ENCODE data around the gene AZI2. TPM values are rescaled to one million over a fixed set of nuclear protein-coding genes. Genes with fewer than 3 reads are reported as not detected.

The AZI2 gene
- total RNA-seq, 1 experiment from 2014 or later = 31.3 TPM

DNA sequence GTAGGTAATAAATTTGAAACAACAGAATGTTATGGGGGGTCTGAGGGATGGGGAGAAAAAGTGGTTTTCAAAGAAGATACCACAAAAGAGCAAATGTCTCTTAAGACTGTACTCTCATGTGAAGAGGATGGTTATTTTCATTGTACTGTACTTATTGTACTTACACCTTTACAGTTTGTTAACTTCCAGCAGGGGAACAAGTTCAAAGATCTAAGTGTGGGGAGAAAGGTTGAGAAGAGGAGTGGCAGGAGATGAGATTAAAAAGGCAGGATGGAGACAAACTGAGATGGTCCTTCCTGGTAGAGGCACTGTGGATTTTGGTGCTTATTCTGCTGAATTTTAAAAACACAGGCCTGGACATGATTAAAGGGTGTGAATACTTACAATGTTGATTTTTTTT is 5.5 kb downstream of the AZI2 start (continued):
- TF ChIP-seq, protein P1, sequence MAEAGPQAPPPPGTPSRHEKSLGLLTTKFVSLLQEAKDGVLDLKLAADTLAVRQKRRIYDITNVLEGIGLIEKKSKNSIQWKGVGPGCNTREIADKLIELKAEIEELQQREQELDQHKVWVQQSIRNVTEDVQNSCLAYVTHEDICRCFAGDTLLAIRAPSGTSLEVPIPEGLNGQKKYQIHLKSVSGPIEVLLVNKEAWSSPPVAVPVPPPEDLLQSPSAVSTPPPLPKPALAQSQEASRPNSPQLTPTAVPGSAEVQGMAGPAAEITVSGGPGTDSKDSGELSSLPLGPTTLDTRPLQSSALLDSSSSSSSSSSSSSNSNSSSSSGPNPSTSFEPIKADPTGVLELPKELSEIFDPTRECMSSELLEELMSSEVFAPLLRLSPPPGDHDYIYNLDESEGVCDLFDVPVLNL (CRISPR knock-in tag; IDR thresholded peaks at IDR 0.05; ENCODE audit: borderline replicate concordance, low read depth) = no peak
- TF ChIP-seq, protein P2, sequence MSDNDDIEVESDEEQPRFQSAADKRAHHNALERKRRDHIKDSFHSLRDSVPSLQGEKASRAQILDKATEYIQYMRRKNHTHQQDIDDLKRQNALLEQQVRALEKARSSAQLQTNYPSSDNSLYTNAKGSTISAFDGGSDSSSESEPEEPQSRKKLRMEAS (CRISPR knock-in tag; IDR thresholded peaks at IDR 0.05) = no peak
- TF ChIP-seq RORB (CRISPR knock-in tag; IDR thresholded peaks at IDR 0.05) (no peak), ZNF423 (CRISPR knock-in tag; IDR thresholded peaks at IDR 0.05) (no peak)

DNA sequence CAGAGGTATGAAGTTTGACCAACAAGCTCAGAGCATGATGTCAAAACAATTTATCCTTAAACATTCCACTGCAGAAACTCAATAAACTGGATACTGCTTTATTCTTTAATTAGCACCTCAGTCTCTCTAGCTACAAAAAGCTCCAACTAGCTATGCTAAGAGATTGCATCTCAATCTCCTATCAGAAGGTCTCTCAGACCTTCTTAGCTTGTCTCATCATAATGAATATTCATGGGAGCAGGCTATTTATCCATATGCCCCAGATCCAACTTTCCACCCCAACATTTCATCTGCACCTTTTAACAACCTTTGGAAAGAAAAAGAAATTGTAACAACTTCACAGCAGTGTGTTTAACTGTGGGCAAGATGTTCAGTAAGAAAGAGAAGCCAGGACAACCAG is 11.4 kb downstream of the AZI2 start:
- POLR2A ChIA-PET = interaction anchor here (1.4 kb wide), 1 partner anchor 11 kb away, joined by 5 read pairs; the partner anchor contains the start of genes AZI2 and ZCWPW2
- Mint-ChIP-seq H3K36me3 (peaks cover 16% of the 10 kb centered on the region), H3K4me3 (no peak overlapping the region), H3K9me3 (no peaks in the 10 kb centered on the region), H3K27me3 (ENCODE audit: low read depth) (no peaks in the 10 kb centered on the region), H3K27ac (no peak overlapping the region), H3K4me1 (peaks cover 2% of the 10 kb centered on the region; the same call in 1 of the 2 replicates)
- CTCF ChIA-PET = interaction anchor here (1.4 kb wide), 1 partner anchor 20 kb away, joined by 4 read pairs; no protein-coding TSS in a partner anchor
- TF ChIP-seq, protein P3, sequence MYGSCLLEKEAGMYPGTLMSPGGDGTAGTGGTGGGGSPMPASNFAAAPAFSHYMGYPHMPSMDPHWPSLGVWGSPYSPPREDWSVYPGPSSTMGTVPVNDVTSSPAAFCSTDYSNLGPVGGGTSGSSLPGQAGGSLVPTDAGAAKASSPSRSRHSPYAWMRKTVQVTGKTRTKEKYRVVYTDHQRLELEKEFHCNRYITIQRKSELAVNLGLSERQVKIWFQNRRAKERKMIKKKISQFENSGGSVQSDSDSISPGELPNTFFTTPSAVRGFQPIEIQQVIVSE (CRISPR knock-in tag; IDR thresholded peaks at IDR 0.05; ENCODE audit: borderline replicate concordance) = no peak
- no peak for ATAC-seq
- no peak for DNase-seq (ENCODE audit: low spot score)

DNA sequence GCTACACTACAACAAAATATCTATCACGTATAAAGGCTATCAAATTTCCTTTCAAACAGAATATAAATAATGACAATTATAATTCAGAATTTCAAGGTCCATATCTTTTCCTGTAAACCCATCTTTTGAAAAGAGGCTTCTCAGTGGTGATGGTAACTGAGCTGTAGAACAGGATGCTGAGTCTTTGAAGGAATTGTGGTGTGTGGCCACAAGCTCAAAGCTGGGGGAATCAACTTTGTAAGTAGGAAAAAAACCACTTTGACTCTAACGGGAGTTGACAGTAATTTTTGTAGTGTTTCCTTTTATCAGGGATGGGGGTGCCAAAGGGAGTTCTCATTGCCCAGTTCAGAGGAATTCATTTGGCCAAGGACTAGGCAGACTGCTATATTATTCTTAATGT is 13.4 kb downstream of the AZI2 start:
- peaks cover 16% of the 10 kb centered on the region for H3K36me3 Mint-ChIP-seq
- H3K27me3 Mint-ChIP-seq (ENCODE audit: low read depth) = no peaks in the 10 kb centered on the region
- DNase-seq (ENCODE audit: low spot score) = no peak
- H3K27ac Mint-ChIP-seq = no peak overlapping the region
- CTCF ChIA-PET = interaction anchor here (1.1 to 1.5 kb wide), 3 partner anchors 13 to 623 kb away, joined by 3 to 8 read pairs (median 3); no protein-coding TSS in a partner anchor
- ATAC-seq = no peak
- H3K4me3 Mint-ChIP-seq = no peak overlapping the region
- H3K9me3 Mint-ChIP-seq = no peaks in the 10 kb centered on the region
- POLR2A ChIA-PET = no interaction called here
- no peaks in the 10 kb centered on the region for H3K4me1 Mint-ChIP-seq
- no peak for TF ChIP-seq ZBTB21 (CRISPR knock-in tag; IDR thresholded peaks at IDR 0.05; ENCODE audit: borderline replicate concordance)
- TF ChIP-seq, protein P4, sequence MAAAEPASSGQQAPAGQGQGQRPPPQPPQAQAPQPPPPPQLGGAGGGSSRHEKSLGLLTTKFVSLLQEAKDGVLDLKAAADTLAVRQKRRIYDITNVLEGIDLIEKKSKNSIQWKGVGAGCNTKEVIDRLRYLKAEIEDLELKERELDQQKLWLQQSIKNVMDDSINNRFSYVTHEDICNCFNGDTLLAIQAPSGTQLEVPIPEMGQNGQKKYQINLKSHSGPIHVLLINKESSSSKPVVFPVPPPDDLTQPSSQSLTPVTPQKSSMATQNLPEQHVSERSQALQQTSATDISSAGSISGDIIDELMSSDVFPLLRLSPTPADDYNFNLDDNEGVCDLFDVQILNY (CRISPR knock-in tag; IDR thresholded peaks at IDR 0.05) = no peak
- TF ChIP-seq ZNF263 (CRISPR knock-in tag; IDR thresholded peaks at IDR 0.05; ENCODE audit: low read depth) = no peak
- TF ChIP-seq, protein P5, sequence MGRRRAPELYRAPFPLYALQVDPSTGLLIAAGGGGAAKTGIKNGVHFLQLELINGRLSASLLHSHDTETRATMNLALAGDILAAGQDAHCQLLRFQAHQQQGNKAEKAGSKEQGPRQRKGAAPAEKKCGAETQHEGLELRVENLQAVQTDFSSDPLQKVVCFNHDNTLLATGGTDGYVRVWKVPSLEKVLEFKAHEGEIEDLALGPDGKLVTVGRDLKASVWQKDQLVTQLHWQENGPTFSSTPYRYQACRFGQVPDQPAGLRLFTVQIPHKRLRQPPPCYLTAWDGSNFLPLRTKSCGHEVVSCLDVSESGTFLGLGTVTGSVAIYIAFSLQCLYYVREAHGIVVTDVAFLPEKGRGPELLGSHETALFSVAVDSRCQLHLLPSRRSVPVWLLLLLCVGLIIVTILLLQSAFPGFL (CRISPR knock-in tag; IDR thresholded peaks at IDR 0.05; ENCODE audit: borderline replicate concordance) = no peak
- TF ChIP-seq NR3C1 (CRISPR knock-in tag; conservative IDR thresholded peaks at IDR 0.05; ENCODE audit: low read depth) = no peak
- no peak for TF ChIP-seq SP1 (CRISPR knock-in tag; conservative IDR thresholded peaks at IDR 0.05)
- TF ChIP-seq, protein P6, sequence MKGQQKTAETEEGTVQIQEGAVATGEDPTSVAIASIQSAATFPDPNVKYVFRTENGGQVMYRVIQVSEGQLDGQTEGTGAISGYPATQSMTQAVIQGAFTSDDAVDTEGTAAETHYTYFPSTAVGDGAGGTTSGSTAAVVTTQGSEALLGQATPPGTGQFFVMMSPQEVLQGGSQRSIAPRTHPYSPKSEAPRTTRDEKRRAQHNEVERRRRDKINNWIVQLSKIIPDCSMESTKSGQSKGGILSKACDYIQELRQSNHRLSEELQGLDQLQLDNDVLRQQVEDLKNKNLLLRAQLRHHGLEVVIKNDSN (CRISPR knock-in tag; IDR thresholded peaks at IDR 0.05) = no peak
- TF ChIP-seq HMGA2 (CRISPR knock-in tag; IDR thresholded peaks at IDR 0.05) = no peak
- no peak for TF ChIP-seq GTF2I (CRISPR knock-in tag; conservative IDR thresholded peaks at IDR 0.05)
- TF ChIP-seq NFATC4 (CRISPR knock-in tag; IDR thresholded peaks at IDR 0.05) = no peak
- no peak for TF ChIP-seq SMAD3 (CRISPR knock-in tag; IDR thresholded peaks at IDR 0.05; ENCODE audit: borderline replicate concordance)
- TF ChIP-seq NR2C2 (CRISPR knock-in tag; IDR thresholded peaks at IDR 0.05) = no peak
- TF ChIP-seq GABPB1 (CRISPR knock-in tag; IDR thresholded peaks at IDR 0.05) = no peak
- no peak for TF ChIP-seq KAT7 (CRISPR knock-in tag; IDR thresholded peaks at IDR 0.05; ENCODE audit: borderline replicate concordance)
- TF ChIP-seq CREM (CRISPR knock-in tag; IDR thresholded peaks at IDR 0.05) = no peak
